SK-N-SH (cell line): ENCODE results near the gene TCF12.

ENCODE experiments used
- POLR2AphosphoS5 ChIP-seq: IDR thresholded peaks from 2 replicates; pipeline ENCODE4 v1.6.1; 2012; ENCODE audit warnings: low read depth, low read length
- RFX5 ChIP-seq: IDR thresholded peaks from 2 replicates; pipeline ENCODE4 v1.6.1; 2012; ENCODE audit warnings: mild to moderate bottlenecking, improper control_type of control experiment, low read length

DNA sequence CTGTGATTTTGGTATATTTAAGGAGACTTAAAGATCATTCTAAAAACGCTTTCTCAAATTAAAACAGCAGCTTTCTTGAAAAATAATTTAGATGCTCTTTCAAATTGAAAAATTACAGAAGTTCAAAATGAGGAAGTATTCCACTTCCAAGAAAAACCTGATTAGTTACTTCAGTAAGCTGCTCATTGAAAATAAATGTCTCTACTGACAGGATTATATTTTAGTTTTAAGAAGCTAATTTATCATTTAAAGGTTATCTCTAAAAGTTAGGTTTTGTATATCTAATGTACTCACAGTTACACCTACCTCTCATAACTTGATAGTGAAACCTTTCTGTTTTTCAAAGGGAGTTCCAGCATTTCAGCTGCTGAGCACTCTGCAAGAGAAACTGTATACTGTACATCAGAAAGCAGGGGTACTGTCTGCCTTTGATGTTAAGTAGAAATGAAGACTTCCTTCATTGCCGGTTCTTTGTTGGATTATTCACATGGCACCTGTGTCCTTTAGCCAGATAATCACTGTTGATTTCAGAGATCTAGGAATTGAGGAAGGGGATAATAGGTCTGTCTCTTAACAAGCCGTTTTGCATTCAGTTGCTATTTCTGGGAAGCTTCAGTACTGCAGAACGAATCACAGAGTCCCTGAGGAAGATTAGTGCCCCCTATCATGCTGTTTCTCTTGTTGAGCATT lies 161.6 kb downstream of the TCF12 start:
- TF ChIP-seq POLR2AphosphoS5 (no peak), RFX5 (no peak)
